Tibial nerve (tissue), 4 donors: ENCODE data around the gene ZNF366. TPM values are rescaled to one million over a fixed set of nuclear protein-coding genes. Genes with fewer than 3 reads are reported as not detected.

Experiments used
- DNase-seq, 2 donors: peaks; one replicate each; pipeline ENCODE4 v3.0.0-alpha.2; 2019; ENCODE audit warnings: low spot score in 2 of 2
- H3K27ac ChIP-seq, 4 donors: fragments of 200-600 bp; sonication (generic) in 3 of 4; one replicate each; pipeline ENCODE4 v1.5.1; 2017 to 2019; ENCODE audit warnings: mild to moderate bottlenecking in 1 of 4
- H3K27me3 ChIP-seq, 2 donors: fragments of 200-600 bp; sonication (generic) in 1 of 2; one replicate each; pipeline versions ENCODE4 v1.5.1 to v1.6.0; 2017 to 2019
- H3K36me3 ChIP-seq, 3 donors: fragments of 200-600 bp; sonication (generic); one replicate each; pipeline ENCODE4 v1.5.1; 2018 to 2019
- H3K4me1 ChIP-seq, 4 donors: fragments of 200-600 bp; sonication (generic) in 3 of 4; one replicate each; pipeline ENCODE4 v1.5.1; 2017 to 2019
- H3K4me3 ChIP-seq, 4 donors: fragments of 200-600 bp; sonication (generic) in 3 of 4; one replicate each; pipeline ENCODE4 v1.5.1; 2017 to 2019; ENCODE audit warnings: mild to moderate bottlenecking in 1 of 4, moderate library complexity in 1 of 4
- H3K9me3 ChIP-seq, 4 donors: fragments of 200-600 bp; sonication (generic) in 3 of 4; one replicate each; pipeline ENCODE4 v1.5.1; 2017 to 2019
- EP300 ChIP-seq, 2 donors: sonication (generic); formaldehyde crosslinking; IDR thresholded peaks; one replicate each; pipeline ENCODE4 v1.6.1; 2017; ENCODE audit warnings: antibody characterized with exemption in 2 of 2, mild to moderate bottlenecking in 1 of 2
- POLR2A ChIP-seq, 2 donors: fragments of 450-650 bp; IDR thresholded peaks; one replicate each; pipeline ENCODE4 v1.6.1; 2017; ENCODE audit warnings: antibody characterized with exemption in 2 of 2, mild to moderate bottlenecking in 2 of 2, moderate library complexity in 2 of 2
- WGBS, 2 donors: methylation state at CpG; one replicate each; pipeline ENCODE4 v1.1.5; 2018; 5-methylcytosine and 5-hydroxymethylcytosine counted together
- total RNA-seq, 4 donors: library from RNA; depleted of rRNA; stranded (reverse); fragments of >200 nt; gene quantifications; one replicate each; pipeline ENCODE4 v1.1.0, GENCODE V29; 2016
- TF ChIP-seq, protein P1 (sequence below), 5 experiments: fragments of 200-600 bp in 3 of 5; fragments of 450-650 bp in 2 of 5; sonication (generic) in 3 of 5; IDR thresholded peaks; one replicate each; pipeline ENCODE4 v1.5.1; 2016 to 2019; ENCODE audit warnings: antibody characterized with exemption in 5 of 5, mild to moderate bottlenecking in 3 of 5, moderate library complexity in 2 of 5

Gene ZNF366
- total RNA-seq, 4 donors from 2014 or later, result 3.3 to 10.6 (median 5.2) TPM

DNA sequence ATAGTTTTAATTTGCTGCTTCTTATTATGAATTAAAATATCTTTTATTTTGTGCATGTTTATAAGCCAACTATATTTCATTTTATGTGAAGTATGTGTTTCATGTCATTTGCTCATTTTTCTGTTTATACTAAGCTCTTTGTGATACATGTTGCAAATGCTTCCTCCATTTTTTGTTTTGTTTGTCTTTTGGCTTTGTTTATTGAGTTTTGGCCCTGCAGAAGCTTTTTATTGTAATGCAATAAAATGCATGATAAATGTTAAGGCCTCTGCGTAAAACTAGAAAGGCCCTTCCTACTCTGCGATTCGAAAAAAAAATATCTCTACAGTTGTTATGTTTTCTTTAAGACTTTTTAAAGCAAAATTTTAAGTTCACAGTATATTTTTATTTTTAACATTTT, 9.4 kb downstream of the ZNF366 start:
- DNase-seq, result no peak
- WGBS, 2 donors, result 55 to 62% methylated on average over 3 of the region's 3 CpGs
- Histone ChIP-seq H3K4me3 (no peak overlapping the region), H3K9me3 (no peaks in the 10 kb centered on the region), H3K4me1 (peaks cover 0 to 4% (median 0%) of the 10 kb centered on the region in 4 donors), H3K36me3 (no peaks in the 10 kb centered on the region), H3K27ac (no peak overlapping the region), H3K27me3 (no peaks in the 10 kb centered on the region)
- TF ChIP-seq POLR2A (IDR thresholded peaks at IDR 0.05) (no peak), EP300 (IDR thresholded peaks at IDR 0.05) (no peak)
- TF ChIP-seq, protein P1, sequence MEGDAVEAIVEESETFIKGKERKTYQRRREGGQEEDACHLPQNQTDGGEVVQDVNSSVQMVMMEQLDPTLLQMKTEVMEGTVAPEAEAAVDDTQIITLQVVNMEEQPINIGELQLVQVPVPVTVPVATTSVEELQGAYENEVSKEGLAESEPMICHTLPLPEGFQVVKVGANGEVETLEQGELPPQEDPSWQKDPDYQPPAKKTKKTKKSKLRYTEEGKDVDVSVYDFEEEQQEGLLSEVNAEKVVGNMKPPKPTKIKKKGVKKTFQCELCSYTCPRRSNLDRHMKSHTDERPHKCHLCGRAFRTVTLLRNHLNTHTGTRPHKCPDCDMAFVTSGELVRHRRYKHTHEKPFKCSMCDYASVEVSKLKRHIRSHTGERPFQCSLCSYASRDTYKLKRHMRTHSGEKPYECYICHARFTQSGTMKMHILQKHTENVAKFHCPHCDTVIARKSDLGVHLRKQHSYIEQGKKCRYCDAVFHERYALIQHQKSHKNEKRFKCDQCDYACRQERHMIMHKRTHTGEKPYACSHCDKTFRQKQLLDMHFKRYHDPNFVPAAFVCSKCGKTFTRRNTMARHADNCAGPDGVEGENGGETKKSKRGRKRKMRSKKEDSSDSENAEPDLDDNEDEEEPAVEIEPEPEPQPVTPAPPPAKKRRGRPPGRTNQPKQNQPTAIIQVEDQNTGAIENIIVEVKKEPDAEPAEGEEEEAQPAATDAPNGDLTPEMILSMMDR (IDR thresholded peaks at IDR 0.05), result no peak

DNA sequence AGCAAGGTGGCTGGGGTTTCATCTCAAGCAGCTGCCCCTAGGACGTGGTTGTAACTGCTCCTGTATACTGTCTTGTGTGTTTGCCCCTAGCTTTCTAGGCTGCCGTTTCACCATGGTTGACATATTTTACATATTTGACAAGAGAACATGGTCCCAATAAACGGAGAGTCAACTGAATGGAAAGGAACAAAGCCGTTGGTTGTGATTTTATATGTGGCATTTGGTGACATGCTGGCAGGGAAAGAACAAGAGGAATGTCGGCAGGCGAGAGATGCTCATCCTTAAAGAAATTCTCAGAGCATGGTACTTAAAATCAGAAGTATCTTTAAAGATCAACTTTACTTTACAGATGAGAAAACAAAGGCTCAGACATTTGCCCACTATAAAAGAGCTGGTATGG, 11.8 kb downstream of the ZNF366 start:
- Histone ChIP-seq H3K9me3 (no peaks in the 10 kb centered on the region), H3K27ac (peak overlapping the region in 1 of 4 donors; percentile 49), H3K4me3 (no peak overlapping the region), H3K4me1 (peaks cover 0 to 4% (median 0%) of the 10 kb centered on the region in 4 donors), H3K27me3 (no peaks in the 10 kb centered on the region), H3K36me3 (no peaks in the 10 kb centered on the region)
- TF ChIP-seq, protein P1 (IDR thresholded peaks at IDR 0.05), result no peak
- TF ChIP-seq POLR2A (IDR thresholded peaks at IDR 0.05) (no peak), EP300 (IDR thresholded peaks at IDR 0.05) (no peak)
- DNase-seq, result no peak
- WGBS, 2 donors, result 54 to 55% methylated on average over 6 of the region's 6 CpGs

DNA sequence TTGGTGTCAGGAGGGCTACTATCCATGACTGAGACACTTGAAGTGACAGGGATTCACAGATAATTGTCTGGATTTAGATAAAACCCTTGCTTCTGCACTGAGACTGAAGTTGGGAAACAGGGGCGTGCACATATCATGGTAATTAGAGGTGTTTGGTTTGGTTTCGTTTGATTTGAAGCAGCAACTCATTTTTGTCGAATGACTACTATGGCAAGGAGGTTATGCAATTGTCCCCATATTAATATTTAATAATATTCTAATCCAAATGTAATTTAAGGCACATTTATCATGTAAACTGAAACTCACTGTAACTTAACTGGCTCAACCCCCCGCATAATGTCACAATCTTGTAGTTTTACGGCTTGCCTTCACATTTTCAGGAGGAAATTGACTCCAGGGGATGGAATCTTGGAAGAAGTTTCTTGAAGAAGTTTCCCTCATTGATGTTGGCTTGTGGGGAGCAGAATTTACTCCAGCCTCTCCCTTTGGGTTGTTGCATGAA, 12.5 kb downstream of the ZNF366 start:
- WGBS, 2 donors, result 74 to 77% methylated on average over 5 of the region's 5 CpGs
- peak in 1 of 2 donors; percentile 48 for DNase-seq
- peak in 1 of 2 donors; percentile 55 for TF ChIP-seq EP300 (IDR thresholded peaks at IDR 0.05)
- TF ChIP-seq, protein P1 (IDR thresholded peaks at IDR 0.05), result no peak
- H3K36me3 ChIP-seq, result no peaks in the 10 kb centered on the region
- no peak overlapping the region for H3K4me3 ChIP-seq
- peaks cover 0 to 4% (median 0%) of the 10 kb centered on the region in 4 donors for H3K4me1 ChIP-seq
- no peaks in the 10 kb centered on the region for H3K27me3 ChIP-seq
- no peaks in the 10 kb centered on the region for H3K9me3 ChIP-seq
- peak overlapping the region in 1 of 4 donors; percentile 49 for H3K27ac ChIP-seq

DNA sequence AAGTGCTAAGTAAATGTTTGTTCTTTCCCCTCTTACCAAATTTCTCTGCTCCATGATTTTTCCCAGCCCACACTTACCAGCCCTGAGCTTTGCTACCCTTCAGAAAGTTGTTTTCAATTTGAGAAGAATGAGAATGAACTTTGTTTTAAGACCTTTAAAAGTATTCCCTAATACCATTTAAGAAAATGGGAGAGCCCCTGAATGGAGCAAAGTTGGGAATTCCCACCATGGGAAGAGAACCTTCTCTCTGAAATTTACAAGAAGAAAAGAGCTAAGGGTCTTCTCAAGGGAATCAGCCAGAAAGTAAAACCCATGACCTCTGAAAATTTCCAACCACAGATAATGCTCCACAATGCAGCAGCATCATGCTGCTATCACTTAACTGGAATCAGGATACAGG, 17.7 kb downstream of the ZNF366 start:
- Histone ChIP-seq H3K36me3 (no peaks in the 10 kb centered on the region), H3K27ac (no peak overlapping the region), H3K9me3 (no peaks in the 10 kb centered on the region), H3K27me3 (no peaks in the 10 kb centered on the region), H3K4me3 (no peak overlapping the region), H3K4me1 (no peaks in the 10 kb centered on the region)
- TF ChIP-seq POLR2A (IDR thresholded peaks at IDR 0.05) (no peak), EP300 (IDR thresholded peaks at IDR 0.05) (no peak)
- TF ChIP-seq, protein P1 (IDR thresholded peaks at IDR 0.05), result no peak
- DNase-seq, result no peak

DNA sequence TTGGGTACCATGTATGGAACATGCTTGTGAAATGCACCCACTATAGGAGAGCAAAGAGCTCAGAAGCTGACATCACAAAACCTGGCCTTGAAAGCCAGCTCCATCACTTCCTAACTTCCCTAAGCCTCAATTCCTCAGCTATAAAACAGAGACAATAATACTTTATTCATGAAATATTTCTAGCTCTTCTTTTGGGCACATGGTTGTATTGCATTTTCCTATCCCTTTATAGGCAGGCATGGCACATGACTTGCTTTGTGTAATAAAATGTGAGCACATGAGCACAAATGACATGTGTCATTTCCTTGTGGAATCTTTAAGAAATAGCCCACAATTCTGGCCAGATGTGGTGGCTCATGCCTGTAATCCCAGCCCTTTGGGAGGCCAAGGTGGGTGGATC, 18.5 kb downstream of the ZNF366 start:
- Histone ChIP-seq H3K36me3 (no peaks in the 10 kb centered on the region), H3K4me3 (no peak overlapping the region), H3K27me3 (no peaks in the 10 kb centered on the region), H3K9me3 (no peaks in the 10 kb centered on the region), H3K4me1 (no peaks in the 10 kb centered on the region), H3K27ac (no peak overlapping the region)
- TF ChIP-seq, protein P1 (IDR thresholded peaks at IDR 0.05), result no peak
- no peak for TF ChIP-seq EP300 (IDR thresholded peaks at IDR 0.05)
- TF ChIP-seq POLR2A (IDR thresholded peaks at IDR 0.05), result no peak
- no peak for DNase-seq
